GM18526 (cell line): ENCODE results near the gene RAD54L.

ENCODE experiments used
- POLR2A ChIP-seq: IDR thresholded peaks from 3 replicates; pipeline ENCODE4 v1.6.1; 2011; ENCODE audit not compliant: insufficient read length; ENCODE audit errors: extremely low read depth

RAD54L gene

DNA sequence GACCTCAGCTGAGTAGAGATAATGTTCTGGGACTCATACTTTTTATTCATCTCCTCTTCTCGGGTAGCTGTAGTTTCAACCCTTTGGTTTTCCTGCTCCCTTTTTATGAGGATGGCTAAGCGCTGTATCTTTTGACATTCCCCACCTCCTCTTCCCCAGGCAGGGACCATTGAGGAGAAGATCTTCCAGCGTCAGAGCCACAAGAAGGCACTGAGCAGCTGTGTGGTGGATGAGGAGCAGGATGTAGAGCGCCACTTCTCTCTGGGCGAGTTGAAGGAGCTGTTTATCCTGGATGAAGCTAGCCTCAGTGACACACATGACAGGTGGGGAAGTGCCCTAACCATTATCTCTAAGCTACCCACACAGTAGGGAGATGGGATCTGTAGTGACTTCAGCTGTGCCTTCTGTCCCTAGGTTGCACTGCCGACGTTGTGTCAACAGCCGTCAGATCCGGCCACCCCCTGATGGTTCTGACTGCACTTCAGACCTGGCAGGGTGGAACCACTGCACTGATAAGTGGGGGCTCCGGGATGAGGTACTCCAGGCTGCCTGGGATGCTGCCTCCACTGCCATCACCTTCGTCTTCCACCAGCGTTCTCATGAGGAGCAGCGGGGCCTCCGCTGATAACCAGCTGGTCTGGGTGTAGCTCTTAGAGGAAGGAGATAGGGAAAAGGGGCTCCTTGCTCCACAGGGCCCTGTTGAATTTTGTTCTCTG, 30.3 kb downstream of the RAD54L start:
- no peak for TF ChIP-seq POLR2A

DNA sequence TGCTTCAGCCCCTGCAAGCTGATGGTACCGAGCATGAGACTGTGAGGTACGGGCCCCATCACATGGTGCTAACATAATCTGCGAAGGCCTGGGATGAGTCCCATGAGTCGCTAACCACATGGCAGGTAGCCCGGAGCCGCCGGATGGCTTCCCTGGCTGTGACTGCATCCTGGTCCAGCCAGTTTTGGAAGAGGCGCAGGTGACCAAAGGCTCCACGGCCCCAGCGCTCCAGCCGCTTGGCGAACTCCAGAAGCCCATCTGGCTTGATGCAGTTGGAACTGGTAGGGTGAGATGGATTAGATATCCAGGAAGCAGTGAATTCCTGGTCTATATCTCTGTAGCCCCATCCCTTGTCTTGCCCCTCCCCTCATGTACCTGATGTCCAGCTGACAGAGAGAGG, 31.2 kb downstream of the RAD54L start:
- no peak for TF ChIP-seq POLR2A

DNA sequence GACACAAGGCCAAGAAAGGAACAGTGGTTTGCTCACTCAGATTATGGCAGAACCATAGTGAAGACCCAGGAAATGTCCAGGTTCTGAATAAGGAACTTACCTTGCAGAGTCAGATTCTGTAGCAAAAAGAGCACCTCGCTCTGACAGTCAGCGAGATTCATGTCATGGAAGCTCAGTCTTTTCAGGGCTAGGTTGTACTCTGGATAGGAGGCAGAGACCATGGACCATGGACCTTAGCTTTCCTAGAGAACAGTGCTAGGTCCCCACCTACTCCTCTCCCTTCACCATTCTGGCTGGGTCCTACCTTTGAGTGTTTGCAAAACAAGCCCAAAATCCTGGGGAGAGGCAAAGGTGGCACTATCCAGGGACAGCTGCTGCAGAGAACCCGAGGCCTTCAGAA, 32.5 kb downstream of the RAD54L start:
- TF ChIP-seq POLR2A, result no peak

DNA sequence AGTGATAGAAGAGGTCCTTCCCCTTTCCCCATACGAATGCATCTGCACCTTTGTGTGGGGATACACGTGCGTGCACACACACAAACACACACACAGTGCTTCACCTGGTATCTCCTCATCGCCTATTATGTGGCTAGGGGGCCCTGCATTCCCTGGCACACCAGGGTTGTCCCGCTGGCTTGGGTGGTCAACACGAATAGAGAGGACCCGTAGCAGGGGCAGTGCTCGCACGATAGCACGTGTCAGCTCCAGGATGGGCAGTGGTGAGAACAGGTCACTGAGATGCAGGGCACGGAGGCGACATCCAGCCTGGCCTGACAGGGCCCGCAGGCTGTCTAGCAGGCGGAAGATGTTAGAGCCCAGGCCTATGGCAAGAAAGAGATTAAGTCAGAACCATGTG, 33.5 kb downstream of the RAD54L start:
- no peak for TF ChIP-seq POLR2A

DNA sequence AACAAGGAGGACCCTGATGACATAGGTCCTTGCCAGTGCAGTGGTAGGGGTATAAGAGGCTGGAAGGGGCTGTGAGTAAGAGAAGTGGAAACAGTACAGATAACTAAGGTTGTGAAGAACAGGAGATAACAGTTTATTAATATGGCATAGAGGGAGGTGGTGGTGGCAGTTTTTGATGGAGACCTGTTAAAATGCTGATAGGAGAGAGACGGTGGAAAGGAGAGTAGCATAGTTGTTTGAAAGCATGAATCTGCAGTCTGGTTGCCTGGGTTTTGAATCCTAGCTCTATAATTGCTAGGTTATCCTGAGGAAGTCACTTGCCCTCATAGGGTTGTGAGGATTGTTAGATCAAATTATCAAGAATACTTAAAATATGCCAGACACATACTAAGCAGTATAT, 36.5 kb downstream of the RAD54L start:
- TF ChIP-seq POLR2A, result no peak

DNA sequence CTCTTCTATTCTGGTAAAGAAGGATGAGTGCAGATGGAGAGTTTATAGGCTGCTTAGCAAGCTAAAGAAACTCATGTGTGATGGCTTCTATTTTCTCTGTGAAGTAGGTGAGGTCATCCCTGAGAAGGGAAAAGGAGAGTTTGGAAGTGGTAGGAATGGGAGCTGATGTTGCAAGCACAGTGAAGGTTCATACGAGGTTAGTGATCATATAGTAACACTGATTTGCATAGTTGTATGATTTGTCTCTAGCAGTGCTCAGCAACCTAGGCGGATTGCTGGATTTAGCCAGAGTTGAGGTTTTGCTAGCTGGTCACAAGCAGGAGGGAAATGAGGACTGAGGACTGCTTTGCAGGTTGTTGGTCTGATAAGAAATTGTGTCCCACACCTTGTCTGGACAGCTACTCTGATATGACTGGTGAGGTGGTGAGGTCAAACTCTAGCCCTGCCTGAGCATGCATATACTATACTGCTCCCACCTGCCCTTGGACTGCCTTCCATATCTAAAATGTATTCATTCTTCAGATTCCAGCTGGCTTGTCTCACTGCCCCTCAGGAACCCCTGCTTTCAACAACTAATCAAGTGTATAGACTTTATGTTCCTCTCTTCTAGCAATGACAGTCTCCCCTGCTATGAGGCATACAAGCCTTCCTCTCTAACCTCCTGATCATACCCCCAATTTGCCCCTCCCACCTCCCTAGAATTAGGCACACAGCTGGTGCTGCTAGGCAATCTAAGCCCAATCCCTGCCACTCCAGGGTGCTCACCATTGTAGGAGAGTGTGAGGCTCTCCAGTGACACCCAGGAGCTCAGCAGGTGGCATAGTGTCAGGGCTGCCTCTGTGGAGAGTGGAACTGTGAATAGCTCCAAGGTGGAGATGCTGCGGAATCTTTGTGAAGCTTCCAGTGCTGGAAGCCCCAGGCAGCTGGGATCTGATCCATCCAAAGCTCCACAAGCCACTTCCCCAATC, 37.3 kb downstream of the RAD54L start:
- TF ChIP-seq POLR2A, result no peak

DNA sequence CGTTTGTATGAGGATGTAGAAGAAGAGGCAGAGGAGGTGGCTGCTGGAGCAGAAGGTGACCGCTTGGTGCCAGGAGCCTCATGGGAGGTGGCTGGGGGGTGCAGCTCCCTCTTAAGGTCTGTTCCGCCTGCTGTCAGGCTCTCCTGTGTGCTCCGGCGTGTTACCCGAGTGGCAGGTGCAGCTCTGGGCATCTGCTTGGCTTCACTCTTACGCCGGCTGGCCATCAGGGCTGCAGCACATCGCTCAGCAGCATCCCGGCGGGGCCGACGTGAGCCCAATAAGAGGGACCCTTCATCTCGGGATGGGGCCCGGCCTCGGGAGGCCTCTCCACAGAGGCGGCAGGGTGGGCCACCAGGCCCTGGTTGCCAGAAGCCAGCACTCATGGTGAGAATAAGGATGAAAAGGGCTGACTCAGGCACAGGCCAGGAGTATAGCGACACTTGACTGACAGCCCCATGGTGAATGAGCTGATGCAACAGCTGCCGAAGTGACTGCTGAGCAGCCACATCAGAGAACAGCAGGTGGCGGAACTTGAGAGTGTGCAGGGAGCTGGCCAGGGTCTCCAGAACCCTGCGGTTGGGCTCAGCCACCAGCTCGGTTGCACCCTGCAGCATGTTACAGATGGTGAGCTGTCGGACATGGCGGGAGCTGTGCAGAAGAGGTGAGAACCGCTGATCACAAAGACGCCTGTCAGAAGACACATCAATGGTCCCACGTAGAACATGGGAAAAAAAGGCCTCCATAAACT, 38.3 kb downstream of the RAD54L start:
- no peak for TF ChIP-seq POLR2A

DNA sequence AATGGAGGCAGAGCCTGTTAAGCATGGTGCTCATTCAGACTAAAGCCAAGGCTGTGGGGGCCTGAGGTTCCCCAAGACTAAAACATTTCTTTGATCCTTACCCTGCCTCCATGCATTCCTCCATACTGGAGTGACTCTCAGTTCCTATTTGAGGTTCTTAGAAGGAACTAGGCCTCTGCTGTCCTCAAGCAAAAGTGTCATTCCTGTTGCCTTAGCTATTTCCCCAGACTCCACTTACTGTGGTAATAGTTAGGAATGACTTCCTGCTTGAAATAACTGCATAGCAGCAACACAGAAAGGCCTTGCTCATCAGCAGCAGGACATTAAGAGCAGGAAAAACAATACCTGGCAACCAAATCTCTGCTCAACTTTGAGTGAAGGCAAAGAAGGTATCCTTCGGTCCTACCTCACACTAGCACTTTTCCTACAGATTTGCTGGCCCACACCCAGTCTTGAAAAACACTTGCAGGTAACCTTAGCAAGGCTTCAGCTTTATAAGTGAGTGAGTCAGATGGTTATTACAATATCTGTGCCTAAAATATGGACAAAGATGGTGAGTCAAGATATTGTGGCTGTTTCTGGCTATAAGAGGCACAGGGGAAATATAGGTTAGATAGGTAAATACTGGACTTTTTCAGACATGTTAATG, 41.0 kb downstream of the RAD54L start:
- no peak for TF ChIP-seq POLR2A

DNA sequence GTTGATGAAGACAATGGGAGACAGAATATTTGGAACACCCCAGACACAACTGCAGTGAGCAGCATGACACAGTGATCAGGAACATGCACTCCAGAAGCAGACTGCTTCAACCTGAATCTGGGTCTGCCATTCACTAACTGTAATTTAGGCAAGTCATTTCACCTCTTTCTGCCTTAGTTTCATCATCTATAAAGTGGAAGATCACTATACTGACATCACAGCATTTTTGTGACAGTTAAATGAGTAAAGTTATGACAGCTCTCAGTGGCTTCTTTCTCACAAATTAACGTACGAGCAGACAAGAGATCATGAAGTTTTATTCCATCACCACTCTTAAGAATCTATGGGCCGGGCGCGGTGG, 41.6 kb downstream of the RAD54L start:
- no peak for TF ChIP-seq POLR2A

DNA sequence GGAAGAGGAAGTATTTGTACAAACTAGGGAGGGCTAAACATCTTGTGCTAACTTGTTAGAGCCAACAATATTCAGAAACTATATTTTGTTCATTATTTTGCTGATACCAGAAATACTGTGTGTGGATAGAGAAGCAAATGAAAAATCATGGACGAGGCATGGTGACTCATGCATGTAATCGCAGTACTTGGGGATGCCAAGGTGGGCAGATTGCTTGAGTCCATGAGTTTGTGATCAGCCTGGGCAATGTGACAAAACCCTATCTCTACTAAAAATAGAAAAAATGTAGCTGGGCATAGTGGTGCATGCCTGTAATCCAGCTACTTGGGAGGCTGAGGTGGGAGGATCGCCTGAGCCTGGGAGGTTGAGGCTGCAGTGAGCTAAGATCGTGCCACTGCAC, 42.4 kb downstream of the RAD54L start:
- TF ChIP-seq POLR2A, result no peak

DNA sequence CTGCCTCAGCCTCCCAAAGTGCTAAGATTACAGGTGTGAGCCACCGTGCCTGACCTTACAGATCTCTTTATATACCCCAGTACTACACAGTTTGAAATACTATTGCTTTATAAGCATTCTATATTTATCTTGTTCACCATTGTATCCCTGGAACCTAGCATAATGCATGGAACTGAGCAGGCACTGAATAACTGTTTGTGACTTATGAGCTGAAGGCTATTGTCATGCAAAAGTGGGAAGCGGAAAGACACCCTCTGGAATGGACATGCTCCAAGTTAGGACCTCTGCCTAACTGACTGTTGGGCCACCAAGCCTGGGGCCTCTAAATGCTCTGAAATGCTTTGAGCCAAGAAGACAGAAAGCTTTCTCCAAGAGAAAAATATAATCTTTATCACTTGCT, 47.7 kb downstream of the RAD54L start:
- TF ChIP-seq POLR2A, result no peak

DNA sequence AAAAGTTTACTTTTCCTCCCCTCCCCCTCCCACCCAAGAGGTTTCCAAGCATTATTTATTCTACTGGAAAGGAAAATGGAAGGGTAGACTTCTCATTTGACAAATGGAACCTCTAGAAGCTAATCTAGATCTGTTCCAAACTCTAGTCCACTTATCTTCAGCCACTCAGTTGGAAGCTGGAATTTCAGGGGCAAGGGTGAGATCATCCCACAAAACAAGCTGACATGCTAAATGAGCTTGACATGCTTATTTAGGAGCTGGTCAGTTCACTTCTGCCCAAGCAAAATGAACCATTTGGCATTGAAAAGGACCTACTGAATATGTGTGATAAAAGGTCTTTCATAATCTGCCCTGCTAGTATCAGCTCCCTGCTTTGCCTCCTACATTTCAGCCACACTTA, 50.8 kb downstream of the RAD54L start:
- TF ChIP-seq POLR2A, result no peak

DNA sequence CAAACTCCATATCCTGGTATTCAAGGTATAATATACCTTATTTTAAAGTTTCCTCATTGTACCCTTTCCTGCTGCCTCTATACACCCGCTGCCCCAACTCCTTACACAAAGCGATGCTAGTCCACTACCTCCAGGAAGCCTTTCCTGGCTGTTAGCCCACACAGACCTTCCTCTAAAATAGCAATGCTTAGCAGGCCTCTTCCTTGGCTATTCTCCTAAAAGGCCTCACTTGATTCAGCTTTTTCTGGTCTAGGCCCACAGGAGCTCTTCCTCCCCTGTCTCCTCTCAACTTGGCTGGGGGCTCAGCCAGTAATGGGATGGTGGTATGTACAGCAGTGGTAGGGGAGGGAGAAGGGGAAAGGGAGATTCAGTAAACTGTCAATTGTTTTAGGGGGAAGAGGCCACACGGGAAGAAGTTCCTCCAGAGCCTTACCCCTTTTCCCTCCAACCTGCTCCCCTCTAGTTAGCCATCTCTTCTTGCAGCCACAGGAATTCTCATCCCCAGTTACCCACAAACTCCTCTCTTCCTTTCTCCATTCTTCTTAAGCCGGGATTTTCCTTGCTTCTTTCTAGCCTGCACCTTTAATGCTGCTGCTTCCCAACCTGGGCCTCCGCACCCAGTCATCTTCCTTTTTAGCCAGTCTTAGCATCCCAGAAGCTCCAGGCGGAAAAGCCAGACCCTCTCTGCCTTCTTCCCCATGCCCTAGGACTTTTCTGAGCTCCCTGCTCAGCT, 53.3 kb downstream of the RAD54L start:
- no peak for TF ChIP-seq POLR2A

DNA sequence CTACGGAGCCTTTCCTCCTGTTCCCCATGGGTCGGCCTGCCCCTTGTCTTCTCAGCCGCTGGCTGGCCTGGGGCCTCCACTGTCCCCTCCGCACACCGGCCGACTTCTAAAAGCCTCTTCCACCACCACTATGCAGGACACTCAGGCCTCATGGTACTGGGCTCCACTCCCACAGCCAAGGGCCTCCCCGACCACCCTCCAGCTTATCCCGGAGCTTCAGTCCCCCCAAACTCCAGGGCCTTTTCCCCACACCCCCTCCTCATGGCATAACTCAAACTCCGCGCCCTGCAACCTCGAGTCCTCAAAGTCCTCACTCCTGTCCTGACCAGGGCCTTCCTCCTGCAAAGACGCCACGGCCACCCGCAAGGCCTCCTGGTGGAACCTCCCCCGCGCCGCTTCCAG, 53.8 kb downstream of the RAD54L start:
- no peak for TF ChIP-seq POLR2A
